Duodenal mucosa (tissue), 2 donors: ENCODE measurements around the gene ACP6.

Experiments used
- H3K27ac ChIP-seq: one replicate; pipeline ENCODE4 v1.7.0; 2013; ENCODE audit warnings: low read depth, low read length
- H3K27me3 ChIP-seq, 2 donors: one replicate each; pipeline ENCODE4 v1.7.0; 2013; ENCODE audit warnings: low read length in 2 of 2, control low read depth in 1 of 2; ENCODE audit not compliant: insufficient read depth in 2 of 2, control insufficient read depth in 1 of 2
- H3K36me3 ChIP-seq, 2 donors: one replicate each; pipeline ENCODE4 v1.7.0; 2013; ENCODE audit warnings: low read length in 2 of 2, control low read depth in 1 of 2; ENCODE audit not compliant: insufficient read depth in 2 of 2, control insufficient read depth in 1 of 2
- H3K4me1 ChIP-seq, 2 donors: one replicate each; pipeline ENCODE4 v1.7.0; 2013; ENCODE audit warnings: low read length in 2 of 2, control low read depth in 1 of 2; ENCODE audit not compliant: insufficient read depth in 2 of 2, control insufficient read depth in 1 of 2
- H3K4me3 ChIP-seq, 2 donors: one replicate each; pipeline ENCODE4 v1.7.0; 2013; ENCODE audit warnings: low read length in 2 of 2, low read depth in 1 of 2
- H3K9ac ChIP-seq, 2 donors: one replicate each; pipeline ENCODE4 v1.7.0; 2013; ENCODE audit warnings: low read length in 2 of 2, low read depth in 1 of 2
- H3K9me3 ChIP-seq, 2 donors: one replicate each; pipeline ENCODE4 v1.7.0; 2013; ENCODE audit warnings: low read length in 2 of 2, control low read depth in 1 of 2; ENCODE audit not compliant: control insufficient read depth in 1 of 2

The ACP6 gene

DNA sequence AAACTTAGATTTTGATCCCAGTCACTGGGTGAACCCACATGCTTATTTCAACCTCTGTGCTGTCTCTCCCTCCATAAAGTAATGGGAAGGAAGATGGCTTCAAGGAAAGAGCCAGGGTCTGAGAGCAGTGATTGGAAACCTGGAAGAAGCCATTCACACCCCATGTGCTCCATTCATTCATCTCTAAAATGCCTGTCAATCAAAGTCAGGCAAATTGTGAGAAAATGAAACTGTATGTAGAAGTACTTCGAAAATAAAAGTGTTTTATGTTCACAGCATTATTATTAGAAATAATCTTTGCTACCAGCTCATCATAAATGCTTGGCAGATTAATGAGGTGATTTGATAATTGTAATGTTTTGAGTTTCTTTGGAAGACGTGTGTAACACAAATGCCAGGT lies 61.0 kb downstream of the ACP6 start:
- Histone ChIP-seq H3K9me3 (no peaks in the 10 kb centered on the region), H3K27me3 (no peaks in the 10 kb centered on the region), H3K4me3 (no peak overlapping the region), H3K9ac (no peak overlapping the region), H3K27ac (no peak overlapping the region), H3K36me3 (peaks cover 11 to 40% of the 10 kb centered on the region in 2 donors), H3K4me1 (peaks cover 0 to 6% of the 10 kb centered on the region in 2 donors)

DNA sequence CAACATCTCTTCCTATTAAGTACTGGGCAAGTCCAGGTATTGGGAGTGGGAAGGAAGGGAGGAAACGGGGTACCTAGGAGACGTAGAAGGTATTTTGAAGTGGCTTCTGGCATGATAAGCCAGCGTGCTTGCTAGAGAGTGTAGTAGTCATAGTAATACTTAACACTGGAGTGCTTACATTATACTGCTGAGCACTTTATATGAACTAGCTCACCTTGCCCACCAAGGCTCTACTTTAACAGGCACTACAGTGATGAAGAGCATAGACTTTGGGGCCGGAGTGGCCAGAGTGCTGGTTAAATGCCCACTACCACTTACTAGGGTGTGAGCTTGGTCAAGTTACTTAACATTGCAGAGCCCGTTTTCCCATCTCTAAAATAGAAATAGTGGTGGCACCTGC lies 61.7 kb downstream of the ACP6 start:
- H3K9ac ChIP-seq: no peak overlapping the region
- H3K9me3 ChIP-seq: no peaks in the 10 kb centered on the region
- no peak overlapping the region for H3K27ac ChIP-seq
- H3K36me3 ChIP-seq: peaks cover 6 to 35% of the 10 kb centered on the region in 2 donors
- H3K4me3 ChIP-seq: no peak overlapping the region
- no peaks in the 10 kb centered on the region for H3K27me3 ChIP-seq
- H3K4me1 ChIP-seq: peaks cover 0 to 6% of the 10 kb centered on the region in 2 donors

DNA sequence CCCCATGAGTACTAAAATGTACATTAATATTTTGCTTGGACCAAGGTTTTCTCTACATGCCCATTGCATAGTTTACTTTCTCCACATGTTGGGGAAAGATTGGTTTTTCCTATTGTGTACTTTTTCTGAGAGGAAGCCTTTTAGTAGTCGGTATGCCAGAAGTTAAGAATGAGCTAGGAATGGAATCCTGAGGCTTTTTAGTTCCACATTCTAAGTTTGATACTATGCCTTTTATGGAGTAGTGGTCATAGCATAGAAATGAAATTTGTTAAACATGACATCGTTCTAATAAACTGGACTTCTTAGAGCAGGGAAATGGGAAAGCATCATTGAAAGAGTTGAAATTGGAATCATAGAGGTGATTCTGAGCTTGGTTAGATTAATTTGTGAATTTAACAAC lies 64.7 kb downstream of the ACP6 start:
- no peak overlapping the region for H3K4me3 ChIP-seq
- H3K4me1 ChIP-seq: peaks cover 6 to 9% of the 10 kb centered on the region in 2 donors
- H3K9me3 ChIP-seq: no peaks in the 10 kb centered on the region
- H3K36me3 ChIP-seq: peaks cover 0 to 23% of the 10 kb centered on the region in 2 donors
- H3K27me3 ChIP-seq: no peaks in the 10 kb centered on the region
- no peak overlapping the region for H3K9ac ChIP-seq
- H3K27ac ChIP-seq: no peak overlapping the region

DNA sequence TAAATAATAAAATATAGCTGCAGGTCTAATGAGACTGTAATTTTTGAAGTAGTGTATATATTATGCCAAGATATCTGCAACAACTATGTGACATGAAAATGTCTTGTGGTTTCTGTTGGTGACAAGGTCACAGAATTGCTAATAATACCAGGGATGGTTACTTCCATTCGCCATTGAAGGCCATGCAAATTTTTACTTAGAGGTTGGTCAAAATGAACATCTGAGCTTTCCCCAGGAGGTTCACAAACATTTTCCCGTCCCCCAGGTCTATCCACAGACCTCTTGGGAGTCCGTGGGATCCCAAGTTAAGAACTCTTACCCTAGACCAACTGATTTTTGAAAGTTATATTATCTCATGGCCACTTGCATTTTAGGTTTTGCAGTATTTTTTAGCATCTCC lies 66.3 kb downstream of the ACP6 start:
- Histone ChIP-seq H3K27ac (no peak overlapping the region), H3K9ac (no peak overlapping the region), H3K9me3 (no peaks in the 10 kb centered on the region), H3K36me3 (peaks cover 0 to 23% of the 10 kb centered on the region in 2 donors), H3K4me1 (peaks cover 11 to 12% of the 10 kb centered on the region in 2 donors), H3K4me3 (no peak overlapping the region), H3K27me3 (no peaks in the 10 kb centered on the region)

DNA sequence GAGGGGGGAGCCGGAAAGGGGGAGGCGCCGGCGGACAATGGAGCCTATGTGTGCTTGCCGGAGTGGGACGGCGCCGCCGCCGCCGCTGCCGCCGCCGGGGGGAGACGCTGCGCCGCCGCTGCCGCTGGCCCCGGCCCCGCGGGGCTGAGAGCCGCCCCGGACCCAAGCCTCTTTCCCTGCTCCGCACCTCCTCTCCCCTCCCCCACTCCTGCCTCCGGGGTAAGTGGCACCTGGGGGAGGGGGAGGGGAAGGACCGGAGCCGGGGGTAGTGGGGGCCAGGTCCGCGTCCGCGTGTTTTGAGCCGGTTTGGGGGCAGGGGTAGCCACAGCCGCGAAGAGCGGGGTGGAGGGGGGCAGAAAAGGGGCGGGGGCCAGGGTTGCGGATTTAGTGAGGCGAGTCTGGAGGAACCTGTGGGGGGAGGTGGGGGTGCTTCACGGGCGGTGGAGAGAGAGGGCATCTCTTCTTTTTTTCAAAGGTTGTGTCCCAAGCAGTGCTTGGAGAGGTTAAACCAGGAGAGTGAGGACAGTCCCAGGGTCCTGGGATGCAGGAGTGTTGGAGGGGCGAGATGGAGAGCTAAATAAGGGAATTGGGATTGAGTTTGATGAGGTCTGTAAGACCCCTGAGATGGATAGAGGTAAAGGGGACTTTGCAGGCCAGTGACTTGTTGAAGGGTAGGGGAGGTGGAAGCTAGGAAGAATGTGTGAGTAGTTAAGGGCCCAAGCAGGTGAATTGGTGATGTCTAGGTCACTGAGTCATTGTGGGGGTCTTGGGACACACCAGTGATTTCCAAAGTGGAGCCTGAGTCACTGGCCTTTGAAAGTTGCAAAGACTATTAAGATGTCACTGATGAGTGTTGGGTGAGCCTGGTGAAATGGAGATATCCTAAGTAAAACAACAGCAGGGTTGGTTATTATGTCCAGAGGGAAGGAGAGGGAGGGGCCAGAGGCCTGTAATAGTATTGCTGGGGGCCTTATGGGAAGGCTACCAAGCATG lies 69.9 kb downstream of the ACP6 start:
- Histone ChIP-seq H3K4me3 (peak overlapping the region; percentile 68 to 73), H3K9ac (peak overlapping the region; percentile 57 to 70), H3K9me3 (no peaks in the 10 kb centered on the region), H3K27ac (no peak overlapping the region), H3K4me1 (peaks cover 12 to 17% of the 10 kb centered on the region in 2 donors), H3K36me3 (peaks cover 0 to 5% of the 10 kb centered on the region in 2 donors), H3K27me3 (no peaks in the 10 kb centered on the region)

DNA sequence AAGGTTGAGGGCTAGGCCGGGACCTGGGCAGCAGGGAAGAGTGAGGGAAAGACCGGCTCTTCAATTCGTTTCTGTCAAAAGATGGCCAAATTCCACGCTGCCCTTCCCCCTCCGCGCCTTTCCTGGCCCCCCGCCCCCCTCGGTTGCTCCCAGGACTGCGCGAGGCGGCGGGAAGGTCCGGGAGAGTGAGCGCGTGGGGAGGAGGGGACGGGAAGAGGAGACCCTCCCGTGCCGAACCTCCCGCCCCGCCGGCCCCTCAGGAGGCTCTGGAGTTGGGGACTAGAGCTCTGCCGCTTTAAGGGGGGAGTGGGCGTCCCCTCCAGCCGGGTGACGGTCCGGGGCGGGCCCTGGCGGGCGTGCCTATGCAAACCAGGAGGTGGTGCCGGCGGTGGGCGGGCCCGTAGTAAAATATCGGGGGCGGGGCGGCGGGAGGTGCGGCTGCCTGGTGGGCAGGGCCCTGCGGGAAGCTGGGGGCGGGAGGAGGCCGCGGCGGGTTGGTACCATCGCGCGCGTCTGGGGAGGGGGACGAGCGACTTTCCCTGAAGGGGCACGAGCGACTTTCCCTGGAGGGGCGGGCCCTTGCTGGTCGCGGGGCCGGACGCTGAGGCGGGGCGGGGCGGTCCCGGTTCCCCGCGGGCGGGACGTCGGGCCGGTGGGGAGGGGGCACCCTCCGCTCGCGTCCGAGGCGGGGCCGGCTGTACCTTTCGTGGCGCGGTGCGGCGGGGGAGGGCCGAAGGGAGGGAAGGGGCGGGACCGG lies 70.8 kb downstream of the ACP6 start:
- peak overlapping the region; percentile 73 for H3K27ac ChIP-seq
- peak overlapping the region; percentile 70 to 88 for H3K9ac ChIP-seq
- H3K9me3 ChIP-seq: no peaks in the 10 kb centered on the region
- peaks cover 12 to 17% of the 10 kb centered on the region in 2 donors for H3K4me1 ChIP-seq
- no peaks in the 10 kb centered on the region for H3K36me3 ChIP-seq
- H3K4me3 ChIP-seq: peak overlapping the region; percentile 86 to 90
- no peaks in the 10 kb centered on the region for H3K27me3 ChIP-seq

DNA sequence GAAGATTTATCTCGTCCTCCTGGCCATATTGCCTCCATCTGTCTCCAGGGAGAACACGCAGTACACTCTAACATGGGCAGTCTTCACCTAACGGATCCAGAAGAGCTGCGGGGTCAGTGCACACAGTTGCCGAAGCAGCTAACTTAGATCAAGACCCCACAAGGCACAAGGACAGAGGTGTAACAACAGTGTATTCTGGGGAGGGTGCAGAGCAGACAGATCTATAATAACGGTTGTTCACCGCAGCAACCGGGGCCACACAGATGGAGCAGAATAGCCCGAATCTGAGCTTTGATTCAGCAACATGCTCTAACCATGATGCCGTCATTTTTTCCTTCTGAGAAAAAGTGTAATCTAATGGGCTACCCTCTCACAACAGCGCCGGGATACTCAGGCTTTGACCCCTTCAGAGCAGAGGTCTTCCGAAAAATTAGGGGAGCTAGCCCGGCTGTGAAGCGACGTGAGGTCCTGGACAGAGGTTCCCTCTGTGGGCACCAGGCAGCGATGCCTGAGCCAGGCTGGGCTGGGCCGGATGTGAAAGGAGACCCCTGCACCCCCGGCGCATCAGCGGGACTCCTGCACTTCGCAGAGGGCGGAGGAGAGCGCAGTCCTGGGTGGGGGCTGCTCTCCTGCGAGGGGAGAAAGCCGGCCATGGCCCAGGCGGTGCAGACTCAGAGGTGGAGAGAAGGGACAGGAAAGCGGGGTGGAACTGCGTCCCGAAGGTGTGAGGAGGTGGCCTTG lies 71.5 kb downstream of the ACP6 start:
- H3K27ac ChIP-seq: peak overlapping the region; percentile 73
- no peaks in the 10 kb centered on the region for H3K36me3 ChIP-seq
- H3K4me3 ChIP-seq: peak overlapping the region; percentile 86 to 90
- H3K9me3 ChIP-seq: no peaks in the 10 kb centered on the region
- peaks cover 12 to 17% of the 10 kb centered on the region in 2 donors for H3K4me1 ChIP-seq
- H3K27me3 ChIP-seq: no peaks in the 10 kb centered on the region
- peak overlapping the region; percentile 70 to 88 for H3K9ac ChIP-seq

DNA sequence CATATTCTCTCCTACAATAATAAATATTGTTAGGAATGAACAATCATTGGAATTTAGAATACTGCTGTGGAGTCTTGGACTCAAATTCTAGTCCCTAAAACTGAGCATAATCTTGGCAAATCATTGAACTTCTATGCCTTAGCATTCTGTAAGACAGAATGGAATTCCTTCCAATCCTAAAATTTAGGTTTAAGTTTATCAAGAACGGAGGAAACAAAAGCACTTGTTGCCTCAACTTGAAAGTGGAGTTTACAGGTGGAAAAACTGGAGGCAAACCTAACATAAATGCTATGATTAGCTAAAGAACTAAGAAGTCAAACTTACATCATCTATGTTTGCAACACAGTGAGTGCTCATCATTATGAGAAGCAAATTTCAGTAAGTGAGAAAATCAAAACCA lies 73.3 kb downstream of the ACP6 start:
- H3K27me3 ChIP-seq: no peaks in the 10 kb centered on the region
- no peak overlapping the region for H3K27ac ChIP-seq
- H3K4me3 ChIP-seq: no peak overlapping the region
- H3K36me3 ChIP-seq: no peaks in the 10 kb centered on the region
- peaks cover 12 to 17% of the 10 kb centered on the region in 2 donors for H3K4me1 ChIP-seq
- no peaks in the 10 kb centered on the region for H3K9me3 ChIP-seq
- no peak overlapping the region for H3K9ac ChIP-seq
